ENCODE data around the gene SNAI1. TPM values are rescaled to one million over a fixed set of nuclear protein-coding genes. Genes with fewer than 3 reads are reported as not detected.

The SNAI1 gene
- total RNA-seq, 1 experiment from 2014 or later = 4.1 TPM

DNA sequence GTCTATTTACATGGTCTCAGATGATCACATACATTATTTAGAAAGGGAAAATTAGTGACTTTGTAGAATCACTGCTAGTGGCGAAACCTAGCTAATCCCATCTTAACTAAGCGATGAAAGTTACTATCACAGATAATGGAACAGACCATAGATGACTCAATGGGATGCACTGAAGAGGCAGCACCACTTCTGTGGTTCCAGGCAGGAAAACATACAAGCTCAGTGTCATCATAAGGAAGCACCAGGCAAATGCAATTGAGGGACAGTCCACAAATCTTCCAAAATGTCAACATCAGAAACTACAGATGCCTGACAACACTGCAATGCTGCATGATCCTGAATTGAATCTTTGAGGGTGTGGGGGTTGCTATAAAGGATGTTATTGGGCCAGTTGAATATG is 15.9 kb upstream of the SNAI1 start:
- Histone ChIP-seq H3K4me1 (ENCODE audit: insufficient read depth, low read length, poor library complexity, severe bottlenecking) (no peaks in the 10 kb centered on the region), H3K27ac (ENCODE audit: low read depth, low read length, poor library complexity, severe bottlenecking) (no peak overlapping the region), H3K9me3 (ENCODE audit: low read depth, low read length, poor library complexity, severe bottlenecking) (no peaks in the 10 kb centered on the region), H3K27me3 (replicated peaks; ENCODE audit: insufficient read depth, low read depth, low read length, poor library complexity) (no peaks in the 10 kb centered on the region), H3K4me3 (ENCODE audit: low read depth, low read length, poor library complexity, severe bottlenecking) (no peak overlapping the region), H3K36me3 (ENCODE audit: insufficient read depth, low read length, poor library complexity, severe bottlenecking) (no peaks in the 10 kb centered on the region)
- BruUV-seq (replicated peaks) = no TSS peak
- POLR2A ChIA-PET (ENCODE audit: low non-redundant PET) = no interaction called here
- DNase-seq (ENCODE audit: low spot score) = no peak
- no peak for TF ChIP-seq EZH2 (IDR thresholded peaks at IDR 0.05; ENCODE audit: borderline replicate concordance, low read depth, low read length, poor library complexity, severe bottlenecking)
- TF ChIP-seq, protein P1, sequence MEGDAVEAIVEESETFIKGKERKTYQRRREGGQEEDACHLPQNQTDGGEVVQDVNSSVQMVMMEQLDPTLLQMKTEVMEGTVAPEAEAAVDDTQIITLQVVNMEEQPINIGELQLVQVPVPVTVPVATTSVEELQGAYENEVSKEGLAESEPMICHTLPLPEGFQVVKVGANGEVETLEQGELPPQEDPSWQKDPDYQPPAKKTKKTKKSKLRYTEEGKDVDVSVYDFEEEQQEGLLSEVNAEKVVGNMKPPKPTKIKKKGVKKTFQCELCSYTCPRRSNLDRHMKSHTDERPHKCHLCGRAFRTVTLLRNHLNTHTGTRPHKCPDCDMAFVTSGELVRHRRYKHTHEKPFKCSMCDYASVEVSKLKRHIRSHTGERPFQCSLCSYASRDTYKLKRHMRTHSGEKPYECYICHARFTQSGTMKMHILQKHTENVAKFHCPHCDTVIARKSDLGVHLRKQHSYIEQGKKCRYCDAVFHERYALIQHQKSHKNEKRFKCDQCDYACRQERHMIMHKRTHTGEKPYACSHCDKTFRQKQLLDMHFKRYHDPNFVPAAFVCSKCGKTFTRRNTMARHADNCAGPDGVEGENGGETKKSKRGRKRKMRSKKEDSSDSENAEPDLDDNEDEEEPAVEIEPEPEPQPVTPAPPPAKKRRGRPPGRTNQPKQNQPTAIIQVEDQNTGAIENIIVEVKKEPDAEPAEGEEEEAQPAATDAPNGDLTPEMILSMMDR (conservative IDR thresholded peaks at IDR 0.05; ENCODE audit: low read depth, low read length) = no peak
- CTCF ChIA-PET = interaction anchor here (0.6 kb wide), 2 partner anchors 212 to 213 kb away, joined by 3 to 5 read pairs; no protein-coding TSS in a partner anchor
- intact Hi-C loops (cut with micrococcal nuclease; ENCODE audit: unreplicated experiment) = no loop called here

DNA sequence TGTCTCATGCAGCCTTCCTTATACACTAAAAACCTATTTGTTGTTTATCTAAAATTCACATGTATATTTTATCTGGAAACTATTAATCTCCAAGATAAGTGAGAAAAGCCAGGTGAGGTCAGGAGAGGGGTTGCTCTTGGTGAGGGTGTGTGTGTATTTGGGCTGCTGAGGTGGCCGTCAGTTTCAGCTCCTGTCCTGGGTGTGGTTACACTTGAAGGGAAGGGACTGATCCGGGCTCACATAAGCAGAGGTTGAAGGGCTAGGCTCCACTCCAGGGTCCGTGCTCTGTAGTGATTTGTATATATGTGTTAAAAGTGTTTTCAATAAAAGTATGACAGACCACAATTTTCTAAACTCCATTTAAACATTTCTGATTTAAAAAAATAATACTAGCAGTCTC is 13.5 kb upstream of the SNAI1 start:
- no TSS peak for BruUV-seq (replicated peaks)
- DNase-seq (ENCODE audit: low spot score) = no peak
- no peaks in the 10 kb centered on the region for H3K27me3 ChIP-seq (replicated peaks; ENCODE audit: insufficient read depth, low read depth, low read length, poor library complexity)
- H3K9me3 ChIP-seq (ENCODE audit: low read depth, low read length, poor library complexity, severe bottlenecking) = no peaks in the 10 kb centered on the region
- intact Hi-C loops (cut with micrococcal nuclease; ENCODE audit: unreplicated experiment) = no loop called here
- CTCF ChIA-PET = no interaction called here
- H3K4me1 ChIP-seq (ENCODE audit: insufficient read depth, low read length, poor library complexity, severe bottlenecking) = no peaks in the 10 kb centered on the region
- no peak overlapping the region for H3K4me3 ChIP-seq (ENCODE audit: low read depth, low read length, poor library complexity, severe bottlenecking)
- TF ChIP-seq EZH2 (IDR thresholded peaks at IDR 0.05; ENCODE audit: borderline replicate concordance, low read depth, low read length, poor library complexity, severe bottlenecking) = no peak
- TF ChIP-seq, protein P1 (conservative IDR thresholded peaks at IDR 0.05; ENCODE audit: low read depth, low read length) = no peak
- H3K27ac ChIP-seq (ENCODE audit: low read depth, low read length, poor library complexity, severe bottlenecking) = no peak overlapping the region
- POLR2A ChIA-PET (ENCODE audit: low non-redundant PET) = no interaction called here
- no peaks in the 10 kb centered on the region for H3K36me3 ChIP-seq (ENCODE audit: insufficient read depth, low read length, poor library complexity, severe bottlenecking)

DNA sequence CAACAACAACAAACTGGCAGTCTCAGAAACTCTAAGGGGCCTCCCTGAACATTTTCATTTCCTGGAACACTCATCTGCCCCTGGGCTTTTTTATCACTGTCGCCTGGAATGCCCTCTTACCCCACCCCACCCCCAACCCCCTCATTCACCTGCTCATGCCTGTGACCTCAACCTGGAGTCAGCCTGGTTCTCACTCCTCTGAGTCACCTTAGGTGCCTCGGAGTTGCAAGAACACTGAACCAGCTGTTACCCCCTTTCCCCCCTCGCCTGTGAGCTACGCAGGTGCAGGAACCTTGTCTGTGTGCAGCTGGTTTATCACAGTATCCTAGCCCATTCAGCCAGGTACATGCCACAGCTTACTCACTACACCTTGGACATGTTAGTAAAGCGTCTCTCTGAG is 12.8 kb upstream of the SNAI1 start:
- POLR2A ChIA-PET (ENCODE audit: low non-redundant PET) = no interaction called here
- Histone ChIP-seq H3K9me3 (ENCODE audit: low read depth, low read length, poor library complexity, severe bottlenecking) (no peaks in the 10 kb centered on the region), H3K4me1 (ENCODE audit: insufficient read depth, low read length, poor library complexity, severe bottlenecking) (no peaks in the 10 kb centered on the region), H3K4me3 (ENCODE audit: low read depth, low read length, poor library complexity, severe bottlenecking) (no peak overlapping the region), H3K27ac (ENCODE audit: low read depth, low read length, poor library complexity, severe bottlenecking) (no peak overlapping the region), H3K36me3 (ENCODE audit: insufficient read depth, low read length, poor library complexity, severe bottlenecking) (no peaks in the 10 kb centered on the region), H3K27me3 (replicated peaks; ENCODE audit: insufficient read depth, low read depth, low read length, poor library complexity) (no peaks in the 10 kb centered on the region)
- DNase-seq (ENCODE audit: low spot score) = no peak
- no TSS peak for BruUV-seq (replicated peaks)
- TF ChIP-seq, protein P1 (conservative IDR thresholded peaks at IDR 0.05; ENCODE audit: low read depth, low read length) = no peak
- TF ChIP-seq EZH2 (IDR thresholded peaks at IDR 0.05; ENCODE audit: borderline replicate concordance, low read depth, low read length, poor library complexity, severe bottlenecking) = no peak
- CTCF ChIA-PET = no interaction called here
- intact Hi-C loops (cut with micrococcal nuclease; ENCODE audit: unreplicated experiment) = no loop called here
